ENCODE results near the gene LUZP1. TPM values are rescaled to one million over a fixed set of nuclear protein-coding genes. Genes with fewer than 3 reads are reported as not detected.
A peak's percentile ranks its signal among the peaks of the same experiment; 100 is the strongest.

The LUZP1 gene
- total RNA-seq, 1 experiment from 2014 or later = 34.8 TPM

DNA sequence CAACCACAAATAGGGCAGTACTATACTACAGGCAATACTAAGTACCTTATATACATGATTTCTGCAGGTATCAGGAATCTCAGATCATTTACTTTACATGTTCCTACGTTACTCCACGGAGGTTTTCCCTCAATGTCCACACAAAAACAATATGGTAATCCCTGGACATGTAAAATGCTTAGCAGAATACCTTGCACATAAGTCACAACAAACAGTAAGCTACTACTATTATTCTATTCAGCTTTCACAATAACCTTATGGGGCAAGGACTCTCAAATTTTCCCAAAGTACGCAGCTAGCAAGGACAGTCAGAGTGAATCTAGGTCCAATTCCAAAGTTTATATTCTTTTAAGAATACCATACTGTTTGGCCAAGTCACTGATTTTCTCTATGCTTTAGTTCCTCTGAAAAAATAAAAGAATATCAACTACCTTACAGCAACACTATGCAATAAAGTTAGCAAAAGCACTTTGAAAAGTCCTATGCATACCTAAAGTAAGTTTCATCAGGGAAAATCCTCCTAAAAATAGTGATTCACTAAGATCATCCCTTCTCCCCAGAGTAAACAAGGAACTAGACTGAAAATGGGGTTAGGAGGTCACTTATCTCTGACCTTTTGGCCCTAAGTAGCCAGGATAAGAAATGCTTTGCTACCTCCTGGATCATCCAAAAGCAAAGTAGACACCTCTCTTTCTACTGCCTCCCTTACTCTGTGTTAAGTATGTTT lies 67.4 kb downstream of the LUZP1 start:
- in situ Hi-C loops (cut with HindIII; ENCODE audit: low sequenced_read_pairs) = no loop called here
- no peak for DNase-seq (ENCODE audit: low spot score)

DNA sequence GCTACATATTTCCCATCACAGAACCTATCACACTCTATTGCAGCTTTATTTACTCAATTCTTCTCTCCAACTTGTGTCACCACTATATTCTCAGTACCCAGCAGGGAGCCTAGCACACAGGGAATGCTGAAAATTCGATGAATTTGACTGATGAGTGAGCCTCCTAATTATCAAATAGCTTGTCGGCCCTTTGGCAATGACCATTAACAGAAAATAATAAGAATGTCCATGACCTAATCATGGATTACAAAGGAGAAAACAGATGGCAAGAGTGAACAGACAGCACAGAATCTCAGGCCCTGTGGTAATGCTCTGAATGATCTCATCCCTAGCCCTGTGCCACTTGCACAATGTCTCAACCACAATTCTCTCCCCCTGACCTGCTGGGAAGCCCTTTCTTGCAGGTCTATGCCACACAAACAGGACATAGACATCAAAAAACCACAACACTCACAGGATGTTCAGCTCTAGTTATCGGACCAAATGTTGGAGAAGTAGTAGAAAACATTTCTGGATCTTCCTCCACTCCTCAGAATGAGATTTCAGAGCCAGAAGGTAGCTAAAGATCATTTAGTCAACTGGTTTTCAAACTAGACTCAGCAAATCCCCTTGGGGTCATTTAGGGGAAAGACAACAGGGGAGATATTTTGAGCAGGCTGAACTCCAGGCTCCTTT lies 68.4 kb downstream of the LUZP1 start:
- in situ Hi-C loops (cut with HindIII; ENCODE audit: low sequenced_read_pairs) = no loop called here
- peak; percentile 63 for DNase-seq (ENCODE audit: low spot score)

- no peak for DNase-seq (ENCODE audit: low spot score)
- in situ Hi-C loops (cut with HindIII; ENCODE audit: low sequenced_read_pairs) = no loop called here
Observed at GRCh38 chr1:23099171-23099536, 69.5 kb downstream of the LUZP1 start.

GRCh38 chr1:23098463-23099170 lies 70.0 kb downstream of the LUZP1 start:
- DNase-seq (ENCODE audit: low spot score) = peak; percentile 82
- in situ Hi-C loops (cut with HindIII; ENCODE audit: low sequenced_read_pairs) = no loop called here

GRCh38 chr1:23097316-23097715 lies 71.3 kb downstream of the LUZP1 start:
- in situ Hi-C loops (cut with HindIII; ENCODE audit: low sequenced_read_pairs) = no loop called here

GRCh38 chr1:23092447-23092846 lies 76.2 kb downstream of the LUZP1 start:
- in situ Hi-C loops (cut with HindIII; ENCODE audit: low sequenced_read_pairs) = no loop called here
- DNase-seq (ENCODE audit: low spot score) = no peak

More at GRCh38 chr1:23097316-23097715, 71.3 kb downstream of the LUZP1 start:
- DNase-seq (ENCODE audit: low spot score) = no peak

DNA sequence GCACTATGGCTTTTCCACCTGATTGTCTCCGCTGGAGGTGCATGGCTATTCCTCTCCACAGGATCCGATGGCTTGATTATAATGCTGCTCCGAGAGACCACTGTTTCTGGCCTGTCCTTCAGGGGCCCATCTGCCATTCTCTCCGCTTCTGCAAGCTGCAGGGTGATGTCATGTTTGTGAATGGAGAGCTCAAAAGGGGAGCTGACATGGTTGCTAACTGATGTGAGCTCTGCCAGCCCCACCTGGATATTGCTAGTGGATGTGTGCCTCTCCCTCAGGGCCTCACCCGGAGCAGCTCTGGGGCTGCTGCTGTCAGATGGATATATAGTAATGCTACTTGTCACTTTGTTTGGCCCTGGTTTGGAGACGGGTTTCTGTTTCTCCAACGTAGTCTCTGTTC lies 77.1 kb downstream of the LUZP1 start:
- no peak for DNase-seq (ENCODE audit: low spot score)
- in situ Hi-C loops (cut with HindIII; ENCODE audit: low sequenced_read_pairs) = no loop called here

DNA sequence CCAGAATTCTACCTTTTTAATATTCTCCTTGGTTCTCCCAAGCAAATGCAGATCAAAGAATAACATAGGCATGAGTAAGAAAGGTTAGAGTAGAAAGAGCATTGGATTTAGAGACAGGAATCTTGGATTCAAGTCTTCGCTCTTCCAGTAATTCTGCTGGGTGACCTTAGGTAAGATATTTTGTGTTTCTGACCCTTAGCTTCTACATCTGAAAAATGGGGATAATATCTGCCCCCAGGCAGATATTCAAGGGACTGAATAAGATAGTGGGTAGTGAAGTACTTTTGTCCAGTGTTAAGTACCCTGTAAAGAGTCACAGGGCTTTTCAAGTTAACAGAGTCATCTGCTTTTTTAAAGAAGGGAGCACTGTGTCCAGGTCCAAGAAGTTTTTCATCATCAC lies 78.6 kb downstream of the LUZP1 start:
- DNase-seq (ENCODE audit: low spot score) = no peak

DNA sequence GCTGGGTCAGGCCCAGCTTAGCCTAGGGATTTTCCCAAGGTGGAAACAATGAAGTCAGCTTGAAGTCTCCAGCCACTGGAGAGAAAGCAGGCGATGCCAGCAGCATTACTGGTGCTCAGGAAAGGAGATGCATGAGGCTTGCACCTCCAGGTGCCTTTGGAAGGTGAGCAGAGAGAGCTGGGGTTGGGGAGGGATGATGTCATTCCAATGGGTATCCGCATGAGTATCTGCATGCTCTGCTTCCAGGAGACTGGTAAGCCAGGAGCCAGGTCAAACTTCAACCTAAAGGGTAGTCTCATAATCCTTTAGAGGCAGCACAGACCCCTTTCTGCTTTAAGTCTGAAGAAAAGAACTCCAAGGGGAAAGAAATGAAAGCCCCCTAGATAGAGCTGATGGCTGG lies 80.6 kb downstream of the LUZP1 start:
- in situ Hi-C loops (cut with HindIII; ENCODE audit: low sequenced_read_pairs) = loop anchor here (5.0 kb wide), 1 partner anchor 104 kb away; no protein-coding TSS in a partner anchor
- DNase-seq (ENCODE audit: low spot score) = no peak

More for the DNA sequence above, 78.6 kb downstream of the LUZP1 start:
- in situ Hi-C loops (cut with HindIII; ENCODE audit: low sequenced_read_pairs) = no loop called here

GRCh38 chr1:23085696-23086095 lies 83.0 kb downstream of the LUZP1 start:
- in situ Hi-C loops (cut with HindIII; ENCODE audit: low sequenced_read_pairs) = loop anchor here (5.0 kb wide), 1 partner anchor 107 kb away; no protein-coding TSS in a partner anchor
- DNase-seq (ENCODE audit: low spot score) = no peak

DNA sequence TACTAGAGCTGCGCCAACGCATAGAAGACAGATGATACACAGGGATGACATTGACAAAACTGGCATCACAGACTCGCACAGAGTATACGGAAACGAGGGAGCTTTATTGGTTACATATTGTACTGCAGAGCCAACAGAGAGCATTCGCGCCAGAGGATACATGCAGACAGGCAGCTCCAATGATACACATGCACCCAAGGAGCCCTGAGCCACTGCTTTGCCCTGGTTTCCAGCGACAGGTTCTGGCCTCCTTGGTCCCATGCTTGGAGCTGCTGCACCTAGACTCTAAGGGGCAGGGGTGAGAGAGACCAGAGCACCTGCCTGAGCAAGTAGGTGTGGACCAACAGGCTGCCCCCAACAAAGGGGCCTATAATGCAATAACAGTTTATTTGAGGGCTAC lies 83.8 kb downstream of the LUZP1 start:
- in situ Hi-C loops (cut with HindIII; ENCODE audit: low sequenced_read_pairs) = loop anchor here (5.0 kb wide), 1 partner anchor 107 kb away; no protein-coding TSS in a partner anchor
- DNase-seq (ENCODE audit: low spot score) = no peak

DNA sequence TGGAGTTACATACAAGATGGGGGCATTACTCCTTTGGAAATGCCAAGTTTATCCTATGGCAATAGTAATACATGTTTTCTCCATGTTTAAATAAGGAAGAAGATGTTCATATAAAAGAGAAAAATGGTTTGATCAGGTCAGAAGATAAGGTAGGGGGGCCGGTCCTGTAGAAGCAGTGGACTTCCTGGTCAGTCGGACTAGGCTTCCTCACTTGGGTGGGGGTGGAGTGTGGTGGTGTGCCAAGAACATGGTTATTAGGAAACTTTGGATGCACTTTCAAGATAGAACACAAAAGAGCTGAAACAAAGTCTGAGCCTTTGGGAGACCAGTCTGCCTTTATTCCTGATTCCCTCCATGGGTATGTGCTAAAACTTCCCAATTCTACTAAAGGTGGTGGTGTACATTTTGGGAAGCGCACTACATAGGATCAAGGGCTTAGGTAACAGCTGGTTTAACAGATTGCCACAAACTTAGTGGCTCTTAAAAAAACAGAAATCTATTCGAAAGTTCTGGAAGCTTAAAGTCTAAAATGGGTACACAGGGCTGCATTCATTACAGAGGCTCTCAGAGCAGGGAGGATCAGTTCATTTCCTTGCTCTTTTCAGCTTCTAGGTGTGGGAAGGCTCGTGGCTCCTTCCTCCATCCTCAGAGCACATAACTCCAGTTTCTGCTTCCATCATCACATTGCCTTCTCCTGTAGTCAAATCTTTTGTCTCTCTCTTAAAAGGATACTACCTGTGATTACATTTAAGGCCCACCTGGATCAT lies 84.8 kb downstream of the LUZP1 start:
- DNase-seq (ENCODE audit: low spot score) = no peak
- in situ Hi-C loops (cut with HindIII; ENCODE audit: low sequenced_read_pairs) = no loop called here

DNA sequence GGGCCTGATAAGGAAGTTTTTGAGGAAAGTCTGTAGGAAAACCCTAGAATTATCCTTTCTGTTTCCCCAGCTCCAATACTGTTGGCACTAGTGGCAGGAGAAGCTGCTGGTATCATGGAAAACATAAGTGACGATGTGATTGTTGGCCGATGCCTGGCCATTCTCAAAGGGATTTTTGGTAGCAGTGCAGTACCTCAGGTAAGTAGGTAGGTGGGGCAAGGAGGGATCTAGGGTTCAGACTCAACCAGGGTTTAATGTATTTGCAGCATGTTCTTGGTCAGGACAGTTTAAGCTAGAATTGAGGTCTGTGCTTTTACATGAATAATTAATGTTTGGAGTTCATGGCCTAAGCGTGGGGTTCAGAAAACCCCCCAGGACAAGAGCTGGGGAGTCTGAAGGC lies 87.3 kb downstream of the LUZP1 start:
- in situ Hi-C loops (cut with HindIII; ENCODE audit: low sequenced_read_pairs) = no loop called here
- DNase-seq (ENCODE audit: low spot score) = no peak

- in situ Hi-C loops (cut with HindIII; ENCODE audit: low sequenced_read_pairs) = no loop called here
- DNase-seq (ENCODE audit: low spot score) = no peak
Observed at GRCh38 chr1:23080885-23081284, 87.8 kb downstream of the LUZP1 start.

GRCh38 chr1:23079025-23079424 lies 89.6 kb downstream of the LUZP1 start:
- DNase-seq (ENCODE audit: low spot score) = no peak
- in situ Hi-C loops (cut with HindIII; ENCODE audit: low sequenced_read_pairs) = no loop called here

DNA sequence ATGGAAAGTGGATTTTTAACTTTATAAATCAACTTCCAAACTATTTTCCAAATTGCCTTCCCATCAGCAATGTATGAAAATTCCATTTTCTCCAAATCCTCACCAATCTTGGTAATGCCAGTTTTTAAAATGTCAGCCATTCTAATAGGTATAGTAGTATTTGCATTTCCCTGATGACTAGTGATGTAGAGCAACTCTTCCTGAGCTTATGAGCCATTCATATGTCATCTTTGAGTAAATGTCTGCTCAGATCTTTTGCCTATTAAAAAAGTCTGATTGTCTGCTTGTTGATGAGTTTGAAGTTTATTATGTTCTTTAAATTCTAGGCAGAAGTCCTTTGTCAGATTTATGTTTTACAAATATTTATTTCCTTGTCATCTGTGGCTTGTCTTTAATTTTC lies 94.6 kb downstream of the LUZP1 start:
- no peak for DNase-seq (ENCODE audit: low spot score)
- in situ Hi-C loops (cut with HindIII; ENCODE audit: low sequenced_read_pairs) = no loop called here

DNA sequence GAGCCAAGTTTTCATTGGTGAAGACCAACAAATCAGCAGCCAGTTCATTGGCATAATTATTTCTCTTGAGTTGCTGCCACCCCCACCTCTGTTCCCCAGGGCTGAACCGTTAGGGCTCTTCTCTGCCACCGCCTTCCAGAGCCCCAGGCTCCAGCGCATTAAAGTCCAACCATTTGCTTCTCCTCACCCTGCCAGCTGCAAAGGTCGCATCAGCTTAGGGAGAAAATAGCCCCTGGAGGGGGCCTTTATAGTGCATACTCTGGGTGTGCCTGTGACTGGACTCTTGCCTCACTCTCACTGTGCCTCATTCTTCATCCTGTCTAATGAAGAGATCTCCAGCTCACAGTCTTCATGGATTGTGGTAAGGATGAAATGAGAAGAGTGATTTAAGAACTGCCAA lies 99.0 kb downstream of the LUZP1 start:
- no peak for DNase-seq (ENCODE audit: low spot score)
- in situ Hi-C loops (cut with HindIII; ENCODE audit: low sequenced_read_pairs) = no loop called here

- in situ Hi-C loops (cut with HindIII; ENCODE audit: low sequenced_read_pairs) = no loop called here
- no peak for DNase-seq (ENCODE audit: low spot score)
Observed at GRCh38 chr1:23069149-23069548, 99.5 kb downstream of the LUZP1 start.

GRCh38 chr1:23066075-23066474 lies 102.6 kb downstream of the LUZP1 start:
- DNase-seq (ENCODE audit: low spot score) = no peak
- in situ Hi-C loops (cut with HindIII; ENCODE audit: low sequenced_read_pairs) = no loop called here

Data from G401 (cell line).